H1 (cell line): Measurements from ENCODE around the gene KIF2C. TPM values are rescaled to one million over a fixed set of nuclear protein-coding genes. Genes with fewer than 3 reads are reported as not detected.

Experiments
- CTCF ChIA-PET: fragments of 300-600 bp; sonication (Branson Sonifier 250); formaldehyde crosslinking; loops from one replicate; lab custom pipeline; 2021; ENCODE audit not compliant: partially characterized antibody; lab: Charles Lee
- POLR2A ChIA-PET: fragments of 300-600 bp; sonication (Branson Sonifier 250); formaldehyde crosslinking; loops from one replicate; lab custom pipeline; 2021; ENCODE audit warnings: inconsistent platforms; ENCODE audit not compliant: partially characterized antibody; lab: Charles Lee
- DNase-seq, 2 experiments: peaks; one replicate each; pipeline versions ENCODE4 v3.0.0 to v3.0.0-alpha.2; 2010 to 2022; ENCODE audit warnings: low spot score in 2 of 2, low read depth in 1 of 2, mixed read lengths in 1 of 2
- FAIRE-seq: peaks from 2 replicates; lab custom pipeline; 2011; peaks lifted over from hg19 to GRCh38; lab: Jason Lieb, UNC
- H2AFZ ChIP-seq: 2 replicates; pipeline ENCODE4 v1.8.1; 2012; ENCODE audit warnings: low read length, inconsistent platforms
- H2AK5ac ChIP-seq: 2 replicates; pipeline ENCODE4 v1.6.1; 2013; ENCODE audit warnings: low read depth, low read length
- H2BK120ac ChIP-seq: replicated peaks from 2 replicates; pipeline ENCODE3; 2013; ENCODE audit warnings: low read depth, low read length, inconsistent platforms
- H2BK12ac ChIP-seq: 2 replicates; pipeline ENCODE4 v1.6.1; 2013; ENCODE audit warnings: low read depth, low read length
- H2BK15ac ChIP-seq: 2 replicates; pipeline ENCODE4 v1.6.1; 2013; ENCODE audit warnings: low read length
- H2BK20ac ChIP-seq: 2 replicates; pipeline ENCODE4 v1.6.1; 2013; ENCODE audit warnings: low read length
- H2BK5ac ChIP-seq: 2 replicates; pipeline ENCODE4 v1.6.1; 2013; ENCODE audit warnings: low read depth, low read length
- H3K14ac ChIP-seq: 2 replicates; pipeline ENCODE4 v1.6.1; 2013; ENCODE audit warnings: inconsistent platforms; ENCODE audit not compliant: insufficient read length
- H3K18ac ChIP-seq: 2 replicates; pipeline ENCODE4 v1.6.1; 2013; ENCODE audit warnings: low read length; ENCODE audit errors: extremely low read depth
- H3K23ac ChIP-seq: 2 replicates; pipeline ENCODE4 v1.6.1; 2013; ENCODE audit warnings: inconsistent platforms; ENCODE audit not compliant: insufficient read length
- H3K23me2 ChIP-seq: 2 replicates; pipeline ENCODE4 v1.6.1; 2013; ENCODE audit warnings: low read depth, low read length
- H3K27ac ChIP-seq: 2 replicates; pipeline ENCODE4 v1.6.1; 2011; ENCODE audit warnings: low read depth, low read length, inconsistent platforms
- H3K27me3 ChIP-seq, 4 experiments: replicated peaks in 1 of 4; 1 replicate in 1 of 4; 2 replicates in 3 of 4; pipeline versions ENCODE4 v1.6.1 to v1.8.1; 2011 to 2013; ENCODE audit warnings: low read length in 3 of 4, mild to moderate bottlenecking in 3 of 4, inconsistent platforms in 2 of 4, mixed read lengths in 2 of 4, moderate library complexity in 1 of 4; ENCODE audit not compliant: control insufficient read depth in 3 of 4, insufficient read depth in 3 of 4; ENCODE audit errors: extremely low read depth in 1 of 4
- H3K36me3 ChIP-seq, 4 experiments: 2 replicates each; pipeline versions ENCODE4 v1.6.1 to v1.8.1; 2011 to 2013; ENCODE audit warnings: mild to moderate bottlenecking in 4 of 4, low read length in 3 of 4, moderate library complexity in 2 of 4, control low read depth in 1 of 4, inconsistent platforms in 1 of 4; ENCODE audit not compliant: insufficient read depth in 4 of 4, control insufficient read depth in 2 of 4
- H3K4ac ChIP-seq: replicated peaks from 2 replicates; pipeline ENCODE3; 2013; ENCODE audit warnings: low read length, low read depth, mixed read lengths, inconsistent platforms; ENCODE audit not compliant: insufficient read length
- H3K4me1 ChIP-seq, 4 experiments: replicated peaks in 1 of 4; 1 replicate in 1 of 4; 2 replicates in 3 of 4; pipeline versions ENCODE4 v1.6.1 to v1.8.1; 2011 to 2013; ENCODE audit warnings: low read length in 3 of 4, inconsistent platforms in 2 of 4, mixed read lengths in 1 of 4; ENCODE audit not compliant: insufficient read depth in 4 of 4, control insufficient read depth in 3 of 4
- H3K4me2 ChIP-seq, 2 experiments: 2 replicates each; pipeline versions ENCODE4 v1.6.1 to v1.8.1; 2011 to 2013; ENCODE audit warnings: low read depth in 2 of 2, low read length in 2 of 2, control low read depth in 1 of 2, inconsistent platforms in 1 of 2, mild to moderate bottlenecking in 1 of 2; ENCODE audit not compliant: insufficient read depth in 1 of 2
- H3K4me3 ChIP-seq, 4 experiments: fragments of 200-600, 300-600 bp in 1 of 4; sonication (generic), shearing (Covaris generic), sonication (Bioruptor Twin) in 1 of 4; 2 replicates each; pipeline versions ENCODE4 v1.5.1 to v1.8.1; 2011 to 2016; ENCODE audit warnings: low read length in 4 of 4, low read depth in 3 of 4, control low read depth in 2 of 4, inconsistent platforms in 2 of 4, mild to moderate bottlenecking in 2 of 4, mixed read lengths in 1 of 4, moderate library complexity in 1 of 4; ENCODE audit not compliant: insufficient read depth in 2 of 4; ENCODE audit errors: extremely low read depth in 1 of 4
- H3K56ac ChIP-seq: replicated peaks from 2 replicates; pipeline ENCODE3; 2013; ENCODE audit warnings: low read depth, mild to moderate bottlenecking, mixed read lengths, low read length, inconsistent platforms; ENCODE audit not compliant: insufficient read length
- H3K79me1 ChIP-seq: 2 replicates; pipeline ENCODE4 v1.6.1; 2013; ENCODE audit warnings: low read depth, low read length, control low read depth
- H3K79me2 ChIP-seq, 2 experiments: 2 replicates each; pipeline versions ENCODE4 v1.6.1 to v1.8.1; 2012 to 2013; ENCODE audit warnings: low read length in 2 of 2, mild to moderate bottlenecking in 2 of 2, inconsistent platforms in 1 of 2; ENCODE audit not compliant: insufficient read depth in 2 of 2, control insufficient read depth in 1 of 2
- H3K9ac ChIP-seq, 4 experiments: replicated peaks in 1 of 4; 1 replicate in 1 of 4; 2 replicates in 3 of 4; pipeline versions ENCODE4 v1.6.1 to v1.8.1; 2011 to 2013; ENCODE audit warnings: low read depth in 3 of 4, low read length in 3 of 4, control low read depth in 2 of 4, mild to moderate bottlenecking in 2 of 4, moderate library complexity in 2 of 4, inconsistent platforms in 1 of 4; ENCODE audit errors: extremely low read depth in 1 of 4
- H3K9me3 ChIP-seq, 2 experiments: 2 replicates each; pipeline versions ENCODE4 v1.6.1 to v1.8.1; 2012 to 2013; ENCODE audit warnings: mild to moderate bottlenecking in 2 of 2, moderate library complexity in 2 of 2, control low read depth in 1 of 2, inconsistent platforms in 1 of 2, low read depth in 1 of 2, low read length in 1 of 2, mixed read lengths in 1 of 2; ENCODE audit not compliant: insufficient read depth in 2 of 2
- H4K20me1 ChIP-seq, 2 experiments: replicated peaks in 1 of 2; 2 replicates each; pipeline versions ENCODE3 to v1.8.1; 2011 to 2013; ENCODE audit warnings: inconsistent platforms in 2 of 2, low read length in 2 of 2, mild to moderate bottlenecking in 1 of 2; ENCODE audit not compliant: insufficient read depth in 2 of 2, control insufficient read depth in 1 of 2
- H4K5ac ChIP-seq: 2 replicates; pipeline ENCODE4 v1.6.1; 2013; ENCODE audit warnings: low read length, low read depth, mixed read lengths, inconsistent platforms; ENCODE audit not compliant: insufficient read length
- H4K8ac ChIP-seq: 2 replicates; pipeline ENCODE4 v1.8.0; 2013; ENCODE audit warnings: mild to moderate bottlenecking, moderate library complexity, low read length, inconsistent platforms; ENCODE audit not compliant: insufficient read depth; ENCODE audit errors: extremely low read depth
- H4K91ac ChIP-seq: replicated peaks from 2 replicates; pipeline ENCODE3; 2013; ENCODE audit warnings: low read length, mixed read lengths, inconsistent platforms; ENCODE audit not compliant: insufficient read length
- BCL11A ChIP-seq, 2 experiments: IDR thresholded peaks; one replicate each; pipeline ENCODE4 v1.6.1; 2011; ENCODE audit warnings: low read depth in 2 of 2, low read length in 2 of 2, mild to moderate bottlenecking in 2 of 2
- CTBP2 ChIP-seq: IDR thresholded peaks from 2 replicates; pipeline ENCODE4 v1.7.0; 2011; ENCODE audit warnings: borderline replicate concordance, mild to moderate bottlenecking, moderate library complexity, mixed read lengths, low read length; ENCODE audit not compliant: insufficient read depth, insufficient read length
- KDM4A ChIP-seq: IDR thresholded peaks from one replicate; pipeline ENCODE4 v1.7.1; 2012; ENCODE audit warnings: low read depth, mild to moderate bottlenecking, moderate library complexity, low read length, inconsistent platforms; ENCODE audit not compliant: severe bottlenecking
- PHF8 ChIP-seq: fragments of 200-600 bp; sonication (generic); conservative IDR thresholded peaks from 2 replicates; pipeline ENCODE4 v1.7.1; 2012; ENCODE audit warnings: low read depth, mild to moderate bottlenecking, inconsistent platforms, low read length, moderate library complexity
- RFX5 ChIP-seq: IDR thresholded peaks from 2 replicates; pipeline ENCODE4 v1.6.1; 2011; ENCODE audit warnings: low read depth, low read length, improper control_type of control experiment, borderline replicate concordance
- SIRT6 ChIP-seq: IDR thresholded peaks from one replicate; pipeline ENCODE4 v1.7.1; 2012; ENCODE audit warnings: low read length, inconsistent platforms
- WGBS, 2 experiments: shearing (Covaris generic) in 1 of 2; methylation state at CpG; one replicate each; pipeline versions ENCODE4 v1.1.6 to v1.1.7; 2013 to 2015; ENCODE audit warnings: low lambda C conversion rate in 2 of 2, mixed read lengths in 2 of 2, inconsistent platforms in 1 of 2, low coverage in 1 of 2, missing lambda C conversion rate in 1 of 2; ENCODE audit not compliant: insufficient replicate concordance in 2 of 2, insufficient coverage in 1 of 2, insufficient read length in 1 of 2; ENCODE audit errors: extremely low coverage in 1 of 2, missing lambda C conversion rate in 1 of 2; 5-methylcytosine and 5-hydroxymethylcytosine counted together
- polyA plus RNA-seq, 7 experiments: library from polyadenylated mRNA; depleted of rRNA in 3 of 7; stranded (reverse) in 5 of 7; unstranded in 2 of 7; fragments of >200 nt in 5 of 7; fragments of 200-250 nt in 2 of 7; gene quantifications; 1 replicate in 5 of 7; 2 replicates in 1 of 7; 4 replicates in 1 of 7; pipeline versions ENCODE4 v1.2.1 to v1.2.3, GENCODE V29; 2011 to 2013; ENCODE audit warnings: missing spikeins in 2 of 7, mixed read lengths in 2 of 7
- total RNA-seq: library from RNA; stranded (reverse); fragmentation: NEBNext Ultra II Directional; extraction: Animal tissue kit (Norgen Biotek cat#: 25700); gene quantifications from 2 replicates; pipeline ENCODE4 v1.2.1, GENCODE V29; 2021

The KIF2C gene
- total and polyA plus RNA-seq, 2 of the 8 experiments (the other 6 are each of a cell fraction or from before 2014, with no cell fraction given): 41.8 to 68.1 TPM

DNA sequence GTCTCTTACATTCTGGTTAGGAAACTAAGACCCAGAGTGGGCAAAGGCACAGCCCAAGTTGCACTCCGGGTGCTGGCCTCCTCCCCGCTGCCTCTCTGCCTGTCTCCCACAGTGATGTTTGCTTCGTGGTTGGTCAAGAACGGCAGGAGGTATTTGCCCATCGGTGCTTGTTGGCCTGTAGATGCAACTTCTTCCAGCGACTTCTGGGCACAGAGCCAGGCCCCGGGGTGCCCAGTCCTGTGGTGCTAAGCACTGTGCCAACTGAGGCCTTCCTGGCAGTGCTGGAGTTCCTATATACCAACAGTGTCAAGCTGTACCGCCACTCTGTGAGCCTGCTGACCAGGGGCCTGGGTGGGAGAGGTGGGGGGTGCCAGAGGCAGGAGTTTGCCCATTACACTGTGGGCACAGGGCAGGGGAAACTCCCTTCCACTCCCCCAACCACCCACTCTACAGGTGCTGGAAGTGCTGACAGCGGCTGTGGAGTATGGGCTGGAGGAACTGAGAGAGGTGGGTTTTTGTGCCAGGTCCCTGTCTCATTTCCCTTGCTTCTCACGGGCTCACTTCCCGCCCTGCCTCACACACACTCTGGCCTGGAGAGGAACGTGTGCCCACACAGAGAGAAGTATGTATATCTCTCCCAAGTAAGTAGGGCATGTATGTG is 70.6 kb downstream of the KIF2C start:
- H3K27ac ChIP-seq: no peak overlapping the region
- H3K9ac ChIP-seq: no peak overlapping the region
- H3K56ac ChIP-seq: no peak overlapping the region
- H2BK12ac ChIP-seq: peak overlapping the region; percentile 99
- FAIRE-seq: no peak
- peaks cover 6% of the 10 kb centered on the region; the same call in 1 of the 2 replicates for H3K23me2 ChIP-seq
- H3K4me2 ChIP-seq: no peak overlapping the region; a peak in 1 of 4 replicates
- DNase-seq: no peak
- TF ChIP-seq KDM4A (no peak), PHF8 (no peak), SIRT6 (no peak), RFX5 (no peak), BCL11A (IDR thresholded peaks at IDR 0.05; ENCODE audit: low read depth in 2 of 2, low read length in 2 of 2) (no peak), CTBP2 (no peak)
- TF ChIP-seq, all 59 proteins: peak for 0
- no peak overlapping the region for H3K4me3 ChIP-seq
- H3K79me1 ChIP-seq: no peaks in the 10 kb centered on the region
- ChIA-PET POLR2A (interaction anchor here (0.9 to 19.2 kb wide), 10 partner anchors 10 to 89 kb away, joined by 3 to 547 read pairs (median 20); partner anchors contain the start of genes BEST4, PLK3 and RPS8), CTCF (interaction anchor here (1.0 to 5.4 kb wide), 9 partner anchors 9 to 78 kb away, joined by 3 to 37 read pairs (median 11); partner anchors contain the start of genes PLK3 and RNU5D-1)
- 0 out of 2 replicates have a peak overlapping the region, but pooled peaks have one; percentile 88 for H2BK5ac ChIP-seq
- H3K14ac ChIP-seq: no peak overlapping the region
- H3K27me3 ChIP-seq: peaks cover 0 to 8% (median 1%) of the 10 kb centered on the region in 4 experiments; a peak in 4 of 7 replicates
- no peak overlapping the region for H3K23ac ChIP-seq
- peak overlapping the region; percentile 92; the same call in 1 of the 2 replicates for H2BK15ac ChIP-seq
- H4K91ac ChIP-seq: no peak overlapping the region
- H3K4ac ChIP-seq: no peak overlapping the region
- no peak overlapping the region for H4K5ac ChIP-seq
- H2BK20ac ChIP-seq: no peak overlapping the region
- peaks cover 0 to 6% (median 0%) of the 10 kb centered on the region in 4 experiments; a peak in 3 of 8 replicates for H3K36me3 ChIP-seq
- H2AFZ ChIP-seq: no peak overlapping the region
- no peaks in the 10 kb centered on the region for H4K20me1 ChIP-seq
- H3K18ac ChIP-seq: peak overlapping the region; percentile 1
- H2AK5ac ChIP-seq: peak overlapping the region; percentile 96; the same call in 1 of the 2 replicates
- WGBS, 2 experiments: 89% methylated on average over 11 of the region's 12 CpGs; no CpG with 5 or more reads in 1 of the 2 experiments
- no peak overlapping the region for H2BK120ac ChIP-seq
- H3K9me3 ChIP-seq: no peaks in the 10 kb centered on the region
- H3K79me2 ChIP-seq: no peaks in the 10 kb centered on the region
- H3K4me1 ChIP-seq: peaks cover 10 to 43% (median 34%) of the 10 kb centered on the region in 4 experiments
- H4K8ac ChIP-seq: no peak overlapping the region
